Measurements from ENCODE around the gene IQCK.

Gene IQCK

DNA sequence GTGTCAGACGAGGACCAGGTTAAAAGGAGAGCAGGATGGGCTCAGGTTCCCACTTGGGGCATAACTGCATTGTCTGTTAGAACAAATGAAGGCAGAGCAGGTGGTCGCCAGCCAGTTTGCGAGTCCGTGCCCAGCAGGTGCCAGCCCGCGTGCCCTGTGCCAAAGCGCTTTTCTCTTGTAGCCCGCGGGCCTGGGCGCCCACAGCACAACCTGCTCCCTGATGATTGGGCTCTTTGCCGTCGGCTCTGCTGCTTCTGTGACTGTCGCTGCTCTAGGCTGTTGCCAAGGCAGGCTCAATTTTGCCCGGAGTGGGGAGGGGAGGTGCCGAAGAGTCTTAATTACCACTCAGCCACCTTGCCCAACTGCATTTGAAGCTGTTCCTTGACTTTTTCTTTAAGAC, 21.1 kb upstream of the IQCK start:
- no peaks in the 10 kb centered on the region for H3F3A ChIP-seq (ENCODE audit: control insufficient read depth, insufficient read depth)
- no peak overlapping the region for H3K4me2 ChIP-seq (ENCODE audit: low read length)
- H3K4me3 ChIP-seq (ENCODE audit: low read length): no peak overlapping the region
- no peaks in the 10 kb centered on the region for H3K9me2 ChIP-seq (replicated peaks; ENCODE audit: control insufficient read depth, low read length)
- H3K27ac ChIP-seq (ENCODE audit: low read depth, low read length): no peak overlapping the region
- H3K9me3 ChIP-seq (ENCODE audit: control insufficient read depth, insufficient read depth, low read length): no peaks in the 10 kb centered on the region
- H3K27me3 ChIP-seq (ENCODE audit: control insufficient read depth, low read length): no peaks in the 10 kb centered on the region
- peaks cover 4% of the 10 kb centered on the region; the same call in 1 of the 2 replicates for H4K20me1 ChIP-seq (ENCODE audit: control insufficient read depth, insufficient read depth, low read depth, low read length)
- H3K36me3 ChIP-seq (ENCODE audit: control insufficient read depth, low read length): peaks cover 24% of the 10 kb centered on the region
- no peaks in the 10 kb centered on the region for H3K79me2 ChIP-seq (ENCODE audit: control insufficient read depth, low read length)
- TF ChIP-seq EZH2phosphoT487 (IDR thresholded peaks at IDR 0.05; ENCODE audit: borderline replicate concordance, low read length): no peak
- TF ChIP-seq, protein P1, sequence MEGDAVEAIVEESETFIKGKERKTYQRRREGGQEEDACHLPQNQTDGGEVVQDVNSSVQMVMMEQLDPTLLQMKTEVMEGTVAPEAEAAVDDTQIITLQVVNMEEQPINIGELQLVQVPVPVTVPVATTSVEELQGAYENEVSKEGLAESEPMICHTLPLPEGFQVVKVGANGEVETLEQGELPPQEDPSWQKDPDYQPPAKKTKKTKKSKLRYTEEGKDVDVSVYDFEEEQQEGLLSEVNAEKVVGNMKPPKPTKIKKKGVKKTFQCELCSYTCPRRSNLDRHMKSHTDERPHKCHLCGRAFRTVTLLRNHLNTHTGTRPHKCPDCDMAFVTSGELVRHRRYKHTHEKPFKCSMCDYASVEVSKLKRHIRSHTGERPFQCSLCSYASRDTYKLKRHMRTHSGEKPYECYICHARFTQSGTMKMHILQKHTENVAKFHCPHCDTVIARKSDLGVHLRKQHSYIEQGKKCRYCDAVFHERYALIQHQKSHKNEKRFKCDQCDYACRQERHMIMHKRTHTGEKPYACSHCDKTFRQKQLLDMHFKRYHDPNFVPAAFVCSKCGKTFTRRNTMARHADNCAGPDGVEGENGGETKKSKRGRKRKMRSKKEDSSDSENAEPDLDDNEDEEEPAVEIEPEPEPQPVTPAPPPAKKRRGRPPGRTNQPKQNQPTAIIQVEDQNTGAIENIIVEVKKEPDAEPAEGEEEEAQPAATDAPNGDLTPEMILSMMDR (IDR thresholded peaks at IDR 0.05; ENCODE audit: low read depth, low read length, poor library complexity, severe bottlenecking): no peak
- no peaks in the 10 kb centered on the region for H3K4me1 ChIP-seq (ENCODE audit: control insufficient read depth, low read length)

DNA sequence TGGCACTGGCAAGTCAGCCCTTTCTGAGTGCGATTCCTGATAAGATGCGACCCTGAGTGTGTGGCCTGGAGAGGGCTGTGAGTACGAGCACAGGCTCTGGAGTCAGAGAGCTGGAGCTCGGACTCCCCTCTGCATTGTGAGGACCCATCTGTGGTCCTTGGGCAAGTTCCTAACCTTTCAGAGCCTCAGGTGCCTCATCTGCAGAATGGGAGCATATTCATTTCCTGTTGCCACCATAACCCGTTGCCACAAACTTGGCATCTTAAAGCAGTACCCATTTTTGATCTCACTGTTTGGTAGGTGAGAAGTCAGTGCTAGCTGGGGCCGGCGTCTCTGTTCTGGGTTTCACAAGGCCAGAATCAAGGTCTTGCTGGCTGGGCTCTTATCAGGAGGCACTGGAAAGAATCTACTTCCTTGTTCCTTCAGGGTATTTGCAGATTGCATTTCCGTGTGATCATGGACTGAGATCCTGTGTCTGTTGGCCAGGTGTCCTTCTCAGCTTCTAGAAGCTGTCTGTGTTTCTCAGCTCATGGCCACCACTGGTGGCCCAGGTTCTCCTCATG, 20.2 kb upstream of the IQCK start:
- Histone ChIP-seq H3K27me3 (ENCODE audit: control insufficient read depth, low read length) (no peaks in the 10 kb centered on the region), H3K4me1 (ENCODE audit: control insufficient read depth, low read length) (no peaks in the 10 kb centered on the region), H3K27ac (ENCODE audit: low read depth, low read length) (no peak overlapping the region), H3K4me2 (ENCODE audit: low read length) (no peak overlapping the region), H4K20me1 (ENCODE audit: control insufficient read depth, insufficient read depth, low read depth, low read length) (peaks cover 4% of the 10 kb centered on the region; the same call in 1 of the 2 replicates), H3F3A (ENCODE audit: control insufficient read depth, insufficient read depth) (no peaks in the 10 kb centered on the region), H3K36me3 (ENCODE audit: control insufficient read depth, low read length) (peaks cover 31% of the 10 kb centered on the region), H3K4me3 (ENCODE audit: low read length) (no peak overlapping the region), H3K9me3 (ENCODE audit: control insufficient read depth, insufficient read depth, low read length) (no peaks in the 10 kb centered on the region), H3K79me2 (ENCODE audit: control insufficient read depth, low read length) (no peaks in the 10 kb centered on the region), H3K9me2 (replicated peaks; ENCODE audit: control insufficient read depth, low read length) (no peaks in the 10 kb centered on the region)
- TF ChIP-seq EZH2phosphoT487 (IDR thresholded peaks at IDR 0.05; ENCODE audit: borderline replicate concordance, low read length): no peak
- TF ChIP-seq, protein P1 (IDR thresholded peaks at IDR 0.05; ENCODE audit: low read depth, low read length, poor library complexity, severe bottlenecking): no peak

DNA sequence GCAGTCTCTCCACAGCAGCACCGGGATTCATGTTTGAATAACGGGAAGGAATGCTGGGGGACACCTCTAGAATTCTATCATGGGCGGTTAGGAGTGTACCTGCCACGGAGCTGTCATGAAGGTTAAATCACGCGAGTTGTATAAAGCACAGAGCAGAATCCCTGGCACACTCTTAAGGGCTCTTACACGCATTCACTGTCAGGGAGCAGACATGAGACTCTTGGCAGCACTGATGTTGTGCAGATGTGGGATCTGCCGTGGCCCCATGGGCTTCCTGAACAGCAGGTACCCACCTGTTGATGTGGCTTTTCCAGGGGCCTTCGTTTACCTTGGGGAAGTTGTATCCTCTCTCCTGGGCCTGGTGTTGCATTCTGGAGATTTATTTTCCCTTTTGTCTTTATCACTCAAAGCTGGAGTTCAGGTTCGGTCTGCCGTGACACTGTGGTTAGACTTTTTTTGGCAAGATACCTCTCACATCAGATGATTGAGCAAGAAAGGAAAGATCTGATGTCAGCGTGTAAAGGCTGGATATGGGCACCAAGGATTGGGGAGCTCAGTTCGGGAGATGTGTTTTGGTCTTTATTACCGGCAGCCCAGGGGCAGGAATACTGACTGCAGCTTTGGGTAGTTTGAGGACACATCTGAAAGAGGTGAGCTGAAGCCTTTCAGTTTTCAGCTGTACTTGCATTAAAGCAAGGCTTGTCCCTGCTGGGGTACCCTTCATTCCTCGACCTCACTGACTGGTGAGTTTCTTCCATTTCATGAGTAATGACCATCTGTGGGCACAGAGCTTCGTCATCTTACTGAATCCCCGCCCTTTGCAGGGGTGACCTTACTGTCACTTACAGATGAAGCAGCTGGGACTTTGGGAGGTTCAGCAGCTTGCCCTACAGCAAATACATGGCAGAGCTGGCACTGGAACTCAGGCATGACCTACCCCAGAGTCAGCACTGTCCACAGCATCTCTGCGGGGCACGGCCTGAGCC, 19.3 kb upstream of the IQCK start:
- Histone ChIP-seq H3K36me3 (ENCODE audit: control insufficient read depth, low read length) (peaks cover 40% of the 10 kb centered on the region), H3K4me1 (ENCODE audit: control insufficient read depth, low read length) (no peaks in the 10 kb centered on the region), H3K79me2 (ENCODE audit: control insufficient read depth, low read length) (0 out of 2 replicates have a peak, but pooled peaks cover 2% of the 10 kb centered on the region), H4K20me1 (ENCODE audit: control insufficient read depth, insufficient read depth, low read depth, low read length) (peaks cover 4% of the 10 kb centered on the region; the same call in 1 of the 2 replicates), H3K27me3 (ENCODE audit: control insufficient read depth, low read length) (no peaks in the 10 kb centered on the region), H3F3A (ENCODE audit: control insufficient read depth, insufficient read depth) (no peaks in the 10 kb centered on the region), H3K4me3 (ENCODE audit: low read length) (no peak overlapping the region), H3K27ac (ENCODE audit: low read depth, low read length) (no peak overlapping the region), H3K9me2 (replicated peaks; ENCODE audit: control insufficient read depth, low read length) (no peaks in the 10 kb centered on the region), H3K9me3 (ENCODE audit: control insufficient read depth, insufficient read depth, low read length) (no peaks in the 10 kb centered on the region), H3K4me2 (ENCODE audit: low read length) (no peak overlapping the region)
- TF ChIP-seq, protein P1 (IDR thresholded peaks at IDR 0.05; ENCODE audit: low read depth, low read length, poor library complexity, severe bottlenecking): no peak
- TF ChIP-seq EZH2phosphoT487 (IDR thresholded peaks at IDR 0.05; ENCODE audit: borderline replicate concordance, low read length): no peak

All from DOHH2 (cell line).